H1 (cell line): ENCODE data around the gene VWCE. TPM values are rescaled to one million over a fixed set of nuclear protein-coding genes. Genes with fewer than 3 reads are reported as not detected.

Experiments
- CTCF ChIA-PET: fragments of 300-600 bp; sonication (Branson Sonifier 250); formaldehyde crosslinking; loops from one replicate; lab custom pipeline; 2021; ENCODE audit not compliant: partially characterized antibody; lab: Charles Lee
- POLR2A ChIA-PET: fragments of 300-600 bp; sonication (Branson Sonifier 250); formaldehyde crosslinking; loops from one replicate; lab custom pipeline; 2021; ENCODE audit warnings: inconsistent platforms; ENCODE audit not compliant: partially characterized antibody; lab: Charles Lee
- DNase-seq, 2 experiments: peaks; one replicate each; pipeline versions ENCODE4 v3.0.0 to v3.0.0-alpha.2; 2010 to 2022; ENCODE audit warnings: low spot score in 2 of 2, low read depth in 1 of 2, mixed read lengths in 1 of 2
- FAIRE-seq: peaks from 2 replicates; lab custom pipeline; 2011; peaks lifted over from hg19 to GRCh38; lab: Jason Lieb, UNC
- H2AFZ ChIP-seq: 2 replicates; pipeline ENCODE4 v1.8.1; 2012; ENCODE audit warnings: low read length, inconsistent platforms
- H2AK5ac ChIP-seq: 2 replicates; pipeline ENCODE4 v1.6.1; 2013; ENCODE audit warnings: low read depth, low read length
- H2BK120ac ChIP-seq: replicated peaks from 2 replicates; pipeline ENCODE3; 2013; ENCODE audit warnings: low read depth, low read length, inconsistent platforms
- H2BK12ac ChIP-seq: 2 replicates; pipeline ENCODE4 v1.6.1; 2013; ENCODE audit warnings: low read depth, low read length
- H2BK15ac ChIP-seq: 2 replicates; pipeline ENCODE4 v1.6.1; 2013; ENCODE audit warnings: low read length
- H2BK20ac ChIP-seq: 2 replicates; pipeline ENCODE4 v1.6.1; 2013; ENCODE audit warnings: low read length
- H2BK5ac ChIP-seq: 2 replicates; pipeline ENCODE4 v1.6.1; 2013; ENCODE audit warnings: low read depth, low read length
- H3K14ac ChIP-seq: 2 replicates; pipeline ENCODE4 v1.6.1; 2013; ENCODE audit warnings: inconsistent platforms; ENCODE audit not compliant: insufficient read length
- H3K18ac ChIP-seq: 2 replicates; pipeline ENCODE4 v1.6.1; 2013; ENCODE audit warnings: low read length; ENCODE audit errors: extremely low read depth
- H3K23ac ChIP-seq: 2 replicates; pipeline ENCODE4 v1.6.1; 2013; ENCODE audit warnings: inconsistent platforms; ENCODE audit not compliant: insufficient read length
- H3K23me2 ChIP-seq: 2 replicates; pipeline ENCODE4 v1.6.1; 2013; ENCODE audit warnings: low read depth, low read length
- H3K27ac ChIP-seq: 2 replicates; pipeline ENCODE4 v1.6.1; 2011; ENCODE audit warnings: low read depth, low read length, inconsistent platforms
- H3K27me3 ChIP-seq, 4 experiments: replicated peaks in 1 of 4; 1 replicate in 1 of 4; 2 replicates in 3 of 4; pipeline versions ENCODE4 v1.6.1 to v1.8.1; 2011 to 2013; ENCODE audit warnings: low read length in 3 of 4, mild to moderate bottlenecking in 3 of 4, inconsistent platforms in 2 of 4, mixed read lengths in 2 of 4, moderate library complexity in 1 of 4; ENCODE audit not compliant: control insufficient read depth in 3 of 4, insufficient read depth in 3 of 4; ENCODE audit errors: extremely low read depth in 1 of 4
- H3K36me3 ChIP-seq, 4 experiments: 2 replicates each; pipeline versions ENCODE4 v1.6.1 to v1.8.1; 2011 to 2013; ENCODE audit warnings: mild to moderate bottlenecking in 4 of 4, low read length in 3 of 4, moderate library complexity in 2 of 4, control low read depth in 1 of 4, inconsistent platforms in 1 of 4; ENCODE audit not compliant: insufficient read depth in 4 of 4, control insufficient read depth in 2 of 4
- H3K4ac ChIP-seq: replicated peaks from 2 replicates; pipeline ENCODE3; 2013; ENCODE audit warnings: low read length, low read depth, mixed read lengths, inconsistent platforms; ENCODE audit not compliant: insufficient read length
- H3K4me1 ChIP-seq, 4 experiments: replicated peaks in 1 of 4; 1 replicate in 1 of 4; 2 replicates in 3 of 4; pipeline versions ENCODE4 v1.6.1 to v1.8.1; 2011 to 2013; ENCODE audit warnings: low read length in 3 of 4, inconsistent platforms in 2 of 4, mixed read lengths in 1 of 4; ENCODE audit not compliant: insufficient read depth in 4 of 4, control insufficient read depth in 3 of 4
- H3K4me2 ChIP-seq, 2 experiments: 2 replicates each; pipeline versions ENCODE4 v1.6.1 to v1.8.1; 2011 to 2013; ENCODE audit warnings: low read depth in 2 of 2, low read length in 2 of 2, control low read depth in 1 of 2, inconsistent platforms in 1 of 2, mild to moderate bottlenecking in 1 of 2; ENCODE audit not compliant: insufficient read depth in 1 of 2
- H3K4me3 ChIP-seq, 4 experiments: fragments of 200-600, 300-600 bp in 1 of 4; sonication (generic), shearing (Covaris generic), sonication (Bioruptor Twin) in 1 of 4; 2 replicates each; pipeline versions ENCODE4 v1.5.1 to v1.8.1; 2011 to 2016; ENCODE audit warnings: low read length in 4 of 4, low read depth in 3 of 4, control low read depth in 2 of 4, inconsistent platforms in 2 of 4, mild to moderate bottlenecking in 2 of 4, mixed read lengths in 1 of 4, moderate library complexity in 1 of 4; ENCODE audit not compliant: insufficient read depth in 2 of 4; ENCODE audit errors: extremely low read depth in 1 of 4
- H3K56ac ChIP-seq: replicated peaks from 2 replicates; pipeline ENCODE3; 2013; ENCODE audit warnings: low read depth, mild to moderate bottlenecking, mixed read lengths, low read length, inconsistent platforms; ENCODE audit not compliant: insufficient read length
- H3K79me1 ChIP-seq: 2 replicates; pipeline ENCODE4 v1.6.1; 2013; ENCODE audit warnings: low read depth, low read length, control low read depth
- H3K79me2 ChIP-seq, 2 experiments: 2 replicates each; pipeline versions ENCODE4 v1.6.1 to v1.8.1; 2012 to 2013; ENCODE audit warnings: low read length in 2 of 2, mild to moderate bottlenecking in 2 of 2, inconsistent platforms in 1 of 2; ENCODE audit not compliant: insufficient read depth in 2 of 2, control insufficient read depth in 1 of 2
- H3K9ac ChIP-seq, 4 experiments: replicated peaks in 1 of 4; 1 replicate in 1 of 4; 2 replicates in 3 of 4; pipeline versions ENCODE4 v1.6.1 to v1.8.1; 2011 to 2013; ENCODE audit warnings: low read depth in 3 of 4, low read length in 3 of 4, control low read depth in 2 of 4, mild to moderate bottlenecking in 2 of 4, moderate library complexity in 2 of 4, inconsistent platforms in 1 of 4; ENCODE audit errors: extremely low read depth in 1 of 4
- H3K9me3 ChIP-seq, 2 experiments: 2 replicates each; pipeline versions ENCODE4 v1.6.1 to v1.8.1; 2012 to 2013; ENCODE audit warnings: mild to moderate bottlenecking in 2 of 2, moderate library complexity in 2 of 2, control low read depth in 1 of 2, inconsistent platforms in 1 of 2, low read depth in 1 of 2, low read length in 1 of 2, mixed read lengths in 1 of 2; ENCODE audit not compliant: insufficient read depth in 2 of 2
- H4K20me1 ChIP-seq, 2 experiments: replicated peaks in 1 of 2; 2 replicates each; pipeline versions ENCODE3 to v1.8.1; 2011 to 2013; ENCODE audit warnings: inconsistent platforms in 2 of 2, low read length in 2 of 2, mild to moderate bottlenecking in 1 of 2; ENCODE audit not compliant: insufficient read depth in 2 of 2, control insufficient read depth in 1 of 2
- H4K5ac ChIP-seq: 2 replicates; pipeline ENCODE4 v1.6.1; 2013; ENCODE audit warnings: low read length, low read depth, mixed read lengths, inconsistent platforms; ENCODE audit not compliant: insufficient read length
- H4K8ac ChIP-seq: 2 replicates; pipeline ENCODE4 v1.8.0; 2013; ENCODE audit warnings: mild to moderate bottlenecking, moderate library complexity, low read length, inconsistent platforms; ENCODE audit not compliant: insufficient read depth; ENCODE audit errors: extremely low read depth
- H4K91ac ChIP-seq: replicated peaks from 2 replicates; pipeline ENCODE3; 2013; ENCODE audit warnings: low read length, mixed read lengths, inconsistent platforms; ENCODE audit not compliant: insufficient read length
- ASH2L ChIP-seq: fragments of 200-600, 300-600 bp; sonication (generic); IDR thresholded peaks from one replicate; pipeline ENCODE4 v1.7.1; 2017; ENCODE audit warnings: low read length
- BACH1 ChIP-seq: IDR thresholded peaks from 2 replicates; pipeline ENCODE4 v1.6.1; 2012; ENCODE audit warnings: low read length, improper control_type of control experiment
- CREB1 ChIP-seq: IDR thresholded peaks from 2 replicates; pipeline ENCODE4 v1.6.1; 2012; ENCODE audit warnings: inconsistent platforms
- CTCF ChIP-seq, 3 experiments: IDR thresholded peaks; 1 replicate in 2 of 3; 2 replicates in 1 of 3; pipeline versions ENCODE4 v1.5.1 to v1.6.1; 2011; ENCODE audit warnings: low read length in 3 of 3, mild to moderate bottlenecking in 3 of 3, inconsistent platforms in 2 of 3, low read depth in 1 of 3, moderate library complexity in 1 of 3; ENCODE audit not compliant: insufficient read depth in 1 of 3; ENCODE audit errors: control extremely low read depth in 1 of 3
- EZH2 ChIP-seq: fragments of 200-600 bp; sonication (generic); IDR thresholded peaks from 2 replicates; pipeline ENCODE4 v1.7.1; 2012; ENCODE audit warnings: low read depth, mild to moderate bottlenecking, moderate library complexity, low read length, inconsistent platforms; ENCODE audit not compliant: severe bottlenecking
- JUND ChIP-seq: IDR thresholded peaks from 2 replicates; pipeline ENCODE4 v1.6.1; 2011; ENCODE audit warnings: mild to moderate bottlenecking, improper control_type of control experiment, low read length
- NRF1 ChIP-seq: IDR thresholded peaks from 2 replicates; pipeline ENCODE4 v1.6.1; 2011; ENCODE audit warnings: mild to moderate bottlenecking, low read depth, low read length, improper control_type of control experiment
- POLR2A ChIP-seq, 2 experiments: IDR thresholded peaks; 1 replicate in 1 of 2; 2 replicates in 1 of 2; pipeline ENCODE4 v1.6.1; 2011; ENCODE audit warnings: low read depth in 2 of 2, low read length in 2 of 2, mild to moderate bottlenecking in 2 of 2; ENCODE audit errors: control extremely low read depth in 1 of 2
- RAD21 ChIP-seq, 2 experiments: IDR thresholded peaks in 1 of 2; conservative IDR thresholded peaks in 1 of 2; 2 replicates each; pipeline ENCODE4 v1.6.1; 2011; ENCODE audit warnings: low read depth in 2 of 2, low read length in 2 of 2, improper control_type of control experiment in 1 of 2, inconsistent platforms in 1 of 2, mild to moderate bottlenecking in 1 of 2, moderate library complexity in 1 of 2
- RXRA ChIP-seq: IDR thresholded peaks from 2 replicates; pipeline ENCODE4 v1.6.1; 2011; ENCODE audit warnings: low read depth, mild to moderate bottlenecking, low read length, moderate library complexity; ENCODE audit not compliant: insufficient read depth
- TBP ChIP-seq: IDR thresholded peaks from 2 replicates; pipeline ENCODE4 v1.6.1; 2011; ENCODE audit warnings: low read depth, low read length, improper control_type of control experiment
- YY1 ChIP-seq: IDR thresholded peaks from 2 replicates; pipeline ENCODE4 v1.6.1; 2011; ENCODE audit warnings: low read depth, mild to moderate bottlenecking, low read length
- WGBS, 2 experiments: shearing (Covaris generic) in 1 of 2; methylation state at CpG; one replicate each; pipeline versions ENCODE4 v1.1.6 to v1.1.7; 2013 to 2015; ENCODE audit warnings: low lambda C conversion rate in 2 of 2, mixed read lengths in 2 of 2, inconsistent platforms in 1 of 2, low coverage in 1 of 2, missing lambda C conversion rate in 1 of 2; ENCODE audit not compliant: insufficient replicate concordance in 2 of 2, insufficient coverage in 1 of 2, insufficient read length in 1 of 2; ENCODE audit errors: extremely low coverage in 1 of 2, missing lambda C conversion rate in 1 of 2; 5-methylcytosine and 5-hydroxymethylcytosine counted together
- polyA plus RNA-seq, 7 experiments: library from polyadenylated mRNA; depleted of rRNA in 3 of 7; stranded (reverse) in 5 of 7; unstranded in 2 of 7; fragments of >200 nt in 5 of 7; fragments of 200-250 nt in 2 of 7; gene quantifications; 1 replicate in 5 of 7; 2 replicates in 1 of 7; 4 replicates in 1 of 7; pipeline versions ENCODE4 v1.2.1 to v1.2.3, GENCODE V29; 2011 to 2013; ENCODE audit warnings: missing spikeins in 2 of 7, mixed read lengths in 2 of 7
- total RNA-seq: library from RNA; stranded (reverse); fragmentation: NEBNext Ultra II Directional; extraction: Animal tissue kit (Norgen Biotek cat#: 25700); gene quantifications from 2 replicates; pipeline ENCODE4 v1.2.1, GENCODE V29; 2021

VWCE gene
- total and polyA plus RNA-seq, 2 of the 8 experiments (the other 6 are each of a cell fraction or from before 2014, with no cell fraction given): 9.5 to 12.3 TPM

DNA sequence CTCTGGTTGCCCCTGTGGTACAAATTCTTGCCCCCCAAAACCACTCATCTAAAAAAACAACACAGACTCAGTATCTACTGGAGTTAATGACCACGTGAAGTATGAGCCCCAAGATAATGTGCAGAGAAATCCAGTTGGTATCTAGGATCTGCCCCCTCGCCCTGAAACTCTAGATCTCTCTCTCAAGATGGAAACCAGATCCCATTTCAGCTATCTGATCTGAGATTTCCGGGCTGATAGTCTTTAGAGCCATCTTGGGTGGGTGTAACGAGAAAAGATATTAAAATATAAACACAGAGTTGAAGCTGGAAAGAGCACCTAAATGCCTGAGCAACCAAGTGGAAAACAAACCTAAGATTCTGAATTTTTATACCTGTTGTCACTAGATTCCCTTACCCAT, 14.0 kb upstream of the VWCE start:
- H4K20me1 ChIP-seq: peaks cover 2 to 4% of the 10 kb centered on the region in 2 experiments
- CTCF ChIA-PET: interaction anchor here (1.2 to 1.6 kb wide), 4 partner anchors 10 to 83 kb away, joined by 3 to 5 read pairs (median 4); partner anchors contain the start of gene TMEM216
- no peaks in the 10 kb centered on the region; the same call in 1 of the 2 replicates for H3K79me1 ChIP-seq
- H3K4me1 ChIP-seq: no peaks in the 10 kb centered on the region
- H4K5ac ChIP-seq: no peak overlapping the region
- H3K4me3 ChIP-seq: no peak overlapping the region
- H2BK12ac ChIP-seq: no peak overlapping the region
- H3K27me3 ChIP-seq: no peaks in the 10 kb centered on the region
- H3K27ac ChIP-seq: no peak overlapping the region
- no peak for FAIRE-seq
- no peaks in the 10 kb centered on the region for H3K79me2 ChIP-seq
- no peak overlapping the region for H2BK5ac ChIP-seq
- H2BK120ac ChIP-seq: no peak overlapping the region
- H3K56ac ChIP-seq: no peak overlapping the region
- no peak overlapping the region for H2AFZ ChIP-seq
- H2BK20ac ChIP-seq: no peak overlapping the region
- 96% methylated on average over 4 of the region's 4 CpGs; no CpG with 5 or more reads in 1 of the 2 experiments for WGBS, 2 experiments
- no peak overlapping the region for H3K23ac ChIP-seq
- no peak overlapping the region for H3K4me2 ChIP-seq
- no peak overlapping the region for H3K18ac ChIP-seq
- H4K91ac ChIP-seq: no peak overlapping the region
- DNase-seq: no peak
- H3K36me3 ChIP-seq: peaks cover 62 to 89% (median 83%) of the 10 kb centered on the region in 4 experiments
- no peaks in the 10 kb centered on the region; the same call in 1 of the 2 replicates for H3K23me2 ChIP-seq
- H3K9ac ChIP-seq: no peak overlapping the region
- H3K9me3 ChIP-seq: no peaks in the 10 kb centered on the region
- H2BK15ac ChIP-seq: no peak overlapping the region
- H4K8ac ChIP-seq: no peak overlapping the region
- H3K4ac ChIP-seq: no peak overlapping the region
- H3K14ac ChIP-seq: no peak overlapping the region
- POLR2A ChIA-PET: interaction anchor here (1.9 kb wide), 1 partner anchor 15 kb away, joined by 5 read pairs; no protein-coding TSS in a partner anchor
- H2AK5ac ChIP-seq: no peak overlapping the region
- TF ChIP-seq YY1 (no peak), RAD21 (IDR thresholded peaks at IDR 0.05 in 1 of 2, conservative IDR thresholded peaks at IDR 0.05 in 1 of 2; ENCODE audit: low read depth in 2 of 2, low read length in 2 of 2) (no peak), POLR2A (IDR thresholded peaks at IDR 0.05; ENCODE audit: control extremely low read depth in 1 of 2, low read depth in 2 of 2, low read length in 2 of 2) (no peak), TBP (no peak), JUND (no peak), EZH2 (no peak), RXRA (no peak), BACH1 (no peak), CREB1 (no peak), NRF1 (no peak), CTCF (IDR thresholded peaks at IDR 0.05; ENCODE audit: control extremely low read depth in 1 of 3, insufficient read depth in 1 of 3, low read depth in 1 of 3, low read length in 3 of 3) (no peak), ASH2L (no peak)
